Urinary bladder (tissue), 4 donors: Measurements from ENCODE around the gene NELL2. TPM values are rescaled to one million over a fixed set of nuclear protein-coding genes. Genes with fewer than 3 reads are reported as not detected.

Experiments used
- DNase-seq: peaks from one replicate; pipeline ENCODE4 v3.0.0-alpha.2; 2015; ENCODE audit errors: extremely low spot score
- H3K27ac ChIP-seq: one replicate; pipeline ENCODE4 v1.5.1; 2013; ENCODE audit warnings: low read depth, mild to moderate bottlenecking, moderate library complexity
- H3K36me3 ChIP-seq: one replicate; pipeline ENCODE4 v1.6.1; 2013; ENCODE audit warnings: mild to moderate bottlenecking, moderate library complexity; ENCODE audit not compliant: insufficient read depth
- H3K4me1 ChIP-seq: one replicate; pipeline ENCODE4 v1.6.1; 2013; ENCODE audit warnings: mild to moderate bottlenecking, moderate library complexity; ENCODE audit not compliant: insufficient read depth
- H3K4me3 ChIP-seq: one replicate; pipeline ENCODE4 v1.5.1; 2013; ENCODE audit warnings: low read depth, low read length
- WGBS: extraction: QIAGEN DNeasy Blood & Tissue Kit; methylation state at CpG from one replicate; pipeline ENCODE4 v1.1.7; 2013; 5-methylcytosine and 5-hydroxymethylcytosine counted together
- polyA plus RNA-seq: library from polyadenylated mRNA; stranded (reverse); fragments of 200-250 nt; gene quantifications from one replicate; pipeline ENCODE4 v1.2.3, GENCODE V29; 2013
- total RNA-seq: library from RNA; depleted of rRNA; stranded (reverse); fragments of >200 nt; gene quantifications from one replicate; pipeline ENCODE4 v1.2.3, GENCODE V29; 2014
- donor health status: healthy with polysubstance abuse.
- donor health status: healthy.

The NELL2 gene
- total and polyA plus RNA-seq, 2 donors: 21.7 to 28.1 TPM

GRCh38 chr12:44677724-44678123, 198.4 kb downstream of the NELL2 start:
- H3K36me3 ChIP-seq: no peaks in the 10 kb centered on the region
- H3K4me3 ChIP-seq: no peak overlapping the region
- DNase-seq: no peak
- H3K27ac ChIP-seq: no peak overlapping the region
- no peaks in the 10 kb centered on the region for H3K4me1 ChIP-seq

- WGBS: 20% methylated on average over 1 of the region's 1 CpG
- DNase-seq: no peak
- Histone ChIP-seq H3K4me3 (no peak overlapping the region), H3K4me1 (no peaks in the 10 kb centered on the region), H3K36me3 (no peaks in the 10 kb centered on the region), H3K27ac (no peak overlapping the region)
Observed at GRCh38 chr12:44674875-44675274, 201.2 kb downstream of the NELL2 start.

GRCh38 chr12:44673811-44674210, 202.3 kb downstream of the NELL2 start:
- DNase-seq: no peak
- Histone ChIP-seq H3K27ac (no peak overlapping the region), H3K36me3 (no peaks in the 10 kb centered on the region), H3K4me3 (no peak overlapping the region), H3K4me1 (no peaks in the 10 kb centered on the region)
- WGBS: 80% methylated on average over 1 of the region's 1 CpG

- no peaks in the 10 kb centered on the region for H3K4me1 ChIP-seq
- H3K4me3 ChIP-seq: no peak overlapping the region
- DNase-seq: no peak
- no peak overlapping the region for H3K27ac ChIP-seq
- 93% methylated on average over 5 of the region's 5 CpGs for WGBS
- no peaks in the 10 kb centered on the region for H3K36me3 ChIP-seq
Observed at GRCh38 chr12:44672042-44672441, 204.1 kb downstream of the NELL2 start.

- H3K4me3 ChIP-seq: no peak overlapping the region
- H3K4me1 ChIP-seq: no peaks in the 10 kb centered on the region
- no peak overlapping the region for H3K27ac ChIP-seq
- 91% methylated on average over 4 of the region's 4 CpGs for WGBS
- no peaks in the 10 kb centered on the region for H3K36me3 ChIP-seq
- no peak for DNase-seq
Observed at GRCh38 chr12:44668443-44668842, 207.7 kb downstream of the NELL2 start.

GRCh38 chr12:44667461-44667860, 208.7 kb downstream of the NELL2 start:
- Histone ChIP-seq H3K4me1 (no peaks in the 10 kb centered on the region), H3K36me3 (no peaks in the 10 kb centered on the region), H3K27ac (no peak overlapping the region), H3K4me3 (no peak overlapping the region)
- WGBS: 57% methylated on average over 4 of the region's 4 CpGs
- no peak for DNase-seq

- WGBS: 55% methylated on average over 2 of the region's 2 CpGs
- no peak for DNase-seq
- no peak overlapping the region for H3K4me3 ChIP-seq
- H3K4me1 ChIP-seq: no peaks in the 10 kb centered on the region
- H3K27ac ChIP-seq: no peak overlapping the region
- no peaks in the 10 kb centered on the region for H3K36me3 ChIP-seq
Observed at GRCh38 chr12:44663291-44663690, 212.8 kb downstream of the NELL2 start.

GRCh38 chr12:44655846-44656245, 220.3 kb downstream of the NELL2 start:
- no peak for DNase-seq
- no peaks in the 10 kb centered on the region for H3K4me1 ChIP-seq
- no peak overlapping the region for H3K4me3 ChIP-seq
- no peak overlapping the region for H3K27ac ChIP-seq
- no peaks in the 10 kb centered on the region for H3K36me3 ChIP-seq

GRCh38 chr12:44654646-44655639, 221.2 kb downstream of the NELL2 start:
- 42% methylated on average over 12 of the region's 12 CpGs for WGBS
- no peaks in the 10 kb centered on the region for H3K4me1 ChIP-seq
- DNase-seq: no peak
- no peak overlapping the region for H3K4me3 ChIP-seq
- no peaks in the 10 kb centered on the region for H3K36me3 ChIP-seq
- H3K27ac ChIP-seq: no peak overlapping the region

GRCh38 chr12:44653861-44654527, 222.1 kb downstream of the NELL2 start:
- H3K4me3 ChIP-seq: no peak overlapping the region
- no peaks in the 10 kb centered on the region for H3K36me3 ChIP-seq
- no peak for DNase-seq
- WGBS: 55% methylated on average over 3 of the region's 3 CpGs
- H3K27ac ChIP-seq: no peak overlapping the region
- no peaks in the 10 kb centered on the region for H3K4me1 ChIP-seq

GRCh38 chr12:44649693-44650092, 226.4 kb downstream of the NELL2 start:
- no peak overlapping the region for H3K27ac ChIP-seq
- no peaks in the 10 kb centered on the region for H3K4me1 ChIP-seq
- H3K4me3 ChIP-seq: no peak overlapping the region
- WGBS: 69% methylated on average over 2 of the region's 2 CpGs
- H3K36me3 ChIP-seq: no peaks in the 10 kb centered on the region
- DNase-seq: no peak

- WGBS: 60% methylated on average over 5 of the region's 5 CpGs
Observed at GRCh38 chr12:44647917-44648690, 228.0 kb downstream of the NELL2 start.

GRCh38 chr12:44640427-44641190, 235.5 kb downstream of the NELL2 start:
- H3K27ac ChIP-seq: no peak overlapping the region
- WGBS: 25% methylated on average over 2 of the region's 2 CpGs
- no peak overlapping the region for H3K4me3 ChIP-seq
- no peaks in the 10 kb centered on the region for H3K4me1 ChIP-seq
- peak; percentile 11 for DNase-seq
- H3K36me3 ChIP-seq: no peaks in the 10 kb centered on the region

More at GRCh38 chr12:44647917-44648690, 228.0 kb downstream of the NELL2 start:
- no peaks in the 10 kb centered on the region for H3K36me3 ChIP-seq
- no peaks in the 10 kb centered on the region for H3K4me1 ChIP-seq
- H3K27ac ChIP-seq: no peak overlapping the region
- no peak overlapping the region for H3K4me3 ChIP-seq
- DNase-seq: no peak
